Neural progenitor cell (in vitro differentiated cells): Measurements from ENCODE around the gene STX1B. TPM values are rescaled to one million over a fixed set of nuclear protein-coding genes. Genes with fewer than 3 reads are reported as not detected.
"Not testable (repeated sequence)": the region's sequence is repeated elsewhere in the genome, so short reads cannot be mapped to it uniquely, and the experiment has no call there.

ENCODE experiments used
- DNase-seq: peaks from one replicate; pipeline ENCODE4 v3.0.0-alpha.2; 2016; ENCODE audit warnings: low spot score
- H2AFZ ChIP-seq: fragments of 200-600 bp; sonication (generic); replicated peaks from 2 replicates; pipeline ENCODE4 v1.6.1; 2016; ENCODE audit warnings: antibody characterized with exemption
- H3F3A ChIP-seq: fragments of 200-600 bp; sonication (generic); 2 replicates; pipeline ENCODE4 v1.6.1; 2016; ENCODE audit warnings: antibody characterized with exemption, low read depth
- H3K27ac ChIP-seq: fragments of 200-600 bp; sonication (generic); 2 replicates; pipeline ENCODE4 v1.5.1; 2016; ENCODE audit warnings: mild to moderate bottlenecking
- H3K27me3 ChIP-seq: fragments of 200-600 bp; sonication (generic); 2 replicates; pipeline ENCODE4 v1.6.1; 2016; ENCODE audit warnings: mild to moderate bottlenecking, moderate library complexity
- H3K36me3 ChIP-seq: fragments of 200-600 bp; sonication (generic); 2 replicates; pipeline ENCODE4 v1.5.1; 2016
- H3K4me1 ChIP-seq: fragments of 200-600 bp; sonication (generic); 2 replicates; pipeline ENCODE4 v1.6.1; 2016; ENCODE audit warnings: mixed run types
- H3K4me2 ChIP-seq: fragments of 200-600 bp; sonication (generic); 2 replicates; pipeline ENCODE4 v1.6.1; 2016
- H3K4me3 ChIP-seq: fragments of 200-600 bp; sonication (generic); 2 replicates; pipeline ENCODE4 v1.5.1; 2016
- H3K79me2 ChIP-seq: fragments of 200-600 bp; sonication (generic); 2 replicates; pipeline ENCODE4 v1.6.1; 2016; ENCODE audit warnings: low read depth
- H3K9ac ChIP-seq: fragments of 200-600 bp; sonication (generic); 2 replicates; pipeline ENCODE4 v1.6.1; 2016
- H3K9me3 ChIP-seq: fragments of 200-600 bp; sonication (generic); 2 replicates; pipeline ENCODE4 v1.5.1; 2016; ENCODE audit warnings: low read depth
- H4K20me1 ChIP-seq: fragments of 200-600 bp; sonication (generic); 2 replicates; pipeline ENCODE4 v1.6.1; 2016; ENCODE audit warnings: low read depth
- H3K27ac Mint-ChIP-seq: 3 replicates; pipeline ENCODE4 v1.8.0; 2021; ENCODE audit warnings: mixed read lengths
- H3K27me3 Mint-ChIP-seq: 2 replicates; pipeline ENCODE4 v1.8.0; 2022; ENCODE audit warnings: low read depth, mild to moderate bottlenecking, inconsistent platforms, moderate library complexity, mixed read lengths; ENCODE audit not compliant: insufficient read depth
- H3K36me3 Mint-ChIP-seq: 3 replicates; pipeline ENCODE4 v1.8.0; 2021; ENCODE audit warnings: mixed read lengths
- H3K4me1 Mint-ChIP-seq: 3 replicates; pipeline ENCODE4 v1.8.0; 2021; ENCODE audit warnings: mixed read lengths
- H3K4me3 Mint-ChIP-seq: 3 replicates; pipeline ENCODE4 v1.8.0; 2021; ENCODE audit warnings: mild to moderate bottlenecking, moderate library complexity, mixed read lengths
- H3K9me3 Mint-ChIP-seq: 3 replicates; pipeline ENCODE4 v1.8.0; 2020; ENCODE audit warnings: mixed read lengths
- EZH2 ChIP-seq: fragments of 200-600 bp; sonication (generic); IDR thresholded peaks from 2 replicates; pipeline ENCODE4 v1.6.1; 2017; ENCODE audit warnings: antibody characterized with exemption, mild to moderate bottlenecking, moderate library complexity
- EZH2phosphoT487 ChIP-seq: fragments of 200-600 bp; sonication (generic); IDR thresholded peaks from 2 replicates; pipeline ENCODE4 v1.6.1; 2017; ENCODE audit warnings: antibody characterized with exemption
- total RNA-seq: library from RNA; depleted of rRNA; stranded (reverse); fragments of >200 nt; gene quantifications from 2 replicates; pipeline ENCODE4 v1.2.3, GENCODE V29; 2015; ENCODE audit warnings: low replicate concordance
- TF ChIP-seq, protein P1 (sequence below): fragments of 200-600 bp; sonication (generic); IDR thresholded peaks from 2 replicates; pipeline ENCODE4 v1.5.1; 2017; ENCODE audit warnings: antibody characterized with exemption, mild to moderate bottlenecking

The STX1B gene
- total RNA-seq, 1 donor from 2014 or later, result 7.3 TPM

DNA sequence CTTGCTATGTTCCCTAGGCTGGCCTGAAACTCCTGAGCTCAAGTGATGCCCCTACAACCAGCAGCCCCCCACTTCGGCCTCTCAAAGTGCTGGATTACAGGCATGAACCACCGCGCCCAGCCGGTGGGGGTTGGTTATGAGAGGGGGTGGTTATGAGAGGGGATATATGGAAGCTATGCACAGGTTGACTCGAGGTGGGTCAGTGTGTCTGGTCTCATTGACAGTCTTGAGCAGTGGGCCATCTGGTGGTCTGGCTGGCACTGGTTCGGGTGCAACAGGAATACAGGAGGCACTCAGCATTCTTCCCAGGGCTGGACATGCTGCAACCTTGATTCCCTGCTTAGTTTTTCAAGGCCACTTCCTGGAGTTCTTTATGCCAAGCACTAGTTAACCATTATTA lies 5.6 kb upstream of the STX1B start:
- DNase-seq, result no peak
- Mint-ChIP-seq H3K27ac (no peak overlapping the region), H3K9me3 (peaks cover 2% of the 10 kb centered on the region), H3K27me3 (peaks cover 20% of the 10 kb centered on the region), H3K4me3 (peak overlapping the region; percentile 33), H3K4me1 (peaks cover 5% of the 10 kb centered on the region), H3K36me3 (no peaks in the 10 kb centered on the region)
- H3K36me3 ChIP-seq, result no peaks in the 10 kb centered on the region
- H3K27me3 ChIP-seq, result peaks cover 32% of the 10 kb centered on the region
- H3K9me3 ChIP-seq, result no peaks in the 10 kb centered on the region
- H4K20me1 ChIP-seq, result no peaks in the 10 kb centered on the region
- no peaks in the 10 kb centered on the region for H3K79me2 ChIP-seq
- no peak overlapping the region for H2AFZ ChIP-seq
- H3K4me3 ChIP-seq, result no peak overlapping the region
- no peaks in the 10 kb centered on the region for H3K4me1 ChIP-seq
- H3K27ac ChIP-seq, result no peak overlapping the region
- H3K9ac ChIP-seq, result no peak overlapping the region
- no peak for TF ChIP-seq EZH2phosphoT487
- TF ChIP-seq, protein P1, sequence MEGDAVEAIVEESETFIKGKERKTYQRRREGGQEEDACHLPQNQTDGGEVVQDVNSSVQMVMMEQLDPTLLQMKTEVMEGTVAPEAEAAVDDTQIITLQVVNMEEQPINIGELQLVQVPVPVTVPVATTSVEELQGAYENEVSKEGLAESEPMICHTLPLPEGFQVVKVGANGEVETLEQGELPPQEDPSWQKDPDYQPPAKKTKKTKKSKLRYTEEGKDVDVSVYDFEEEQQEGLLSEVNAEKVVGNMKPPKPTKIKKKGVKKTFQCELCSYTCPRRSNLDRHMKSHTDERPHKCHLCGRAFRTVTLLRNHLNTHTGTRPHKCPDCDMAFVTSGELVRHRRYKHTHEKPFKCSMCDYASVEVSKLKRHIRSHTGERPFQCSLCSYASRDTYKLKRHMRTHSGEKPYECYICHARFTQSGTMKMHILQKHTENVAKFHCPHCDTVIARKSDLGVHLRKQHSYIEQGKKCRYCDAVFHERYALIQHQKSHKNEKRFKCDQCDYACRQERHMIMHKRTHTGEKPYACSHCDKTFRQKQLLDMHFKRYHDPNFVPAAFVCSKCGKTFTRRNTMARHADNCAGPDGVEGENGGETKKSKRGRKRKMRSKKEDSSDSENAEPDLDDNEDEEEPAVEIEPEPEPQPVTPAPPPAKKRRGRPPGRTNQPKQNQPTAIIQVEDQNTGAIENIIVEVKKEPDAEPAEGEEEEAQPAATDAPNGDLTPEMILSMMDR, result peak; percentile 10
- H3K4me2 ChIP-seq, result no peak overlapping the region
- H3F3A ChIP-seq, result no peaks in the 10 kb centered on the region

DNA sequence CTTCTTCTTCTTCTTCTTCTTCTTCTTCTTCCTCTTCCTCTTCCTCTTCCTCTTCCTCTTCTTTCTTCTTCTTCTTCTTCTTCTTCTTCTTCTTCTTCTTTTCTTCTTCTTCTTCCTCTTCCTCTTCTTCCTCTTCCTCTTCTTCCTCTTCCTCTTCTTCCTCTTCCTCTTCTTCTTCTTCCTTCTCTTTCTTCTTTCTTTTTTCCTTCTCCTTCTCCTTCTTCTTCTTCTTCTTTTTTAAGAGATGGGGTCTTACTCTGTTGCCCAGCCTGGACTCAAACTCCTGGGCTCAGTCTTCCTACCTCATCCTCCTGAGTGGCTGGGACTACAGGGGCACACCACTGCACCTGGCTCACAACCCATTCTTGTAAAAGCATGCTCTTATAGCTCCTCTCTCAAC lies 2.9 kb upstream of the STX1B start:
- not testable (repeated sequence) for H2AFZ ChIP-seq, H3K27ac ChIP-seq, H3K9me3 Mint-ChIP-seq, H3K27ac Mint-ChIP-seq, H3K4me3 ChIP-seq, H3K4me1 Mint-ChIP-seq, H3K36me3 Mint-ChIP-seq, H4K20me1 ChIP-seq, H3K4me1 ChIP-seq, H3K9ac ChIP-seq, DNase-seq, H3K9me3 ChIP-seq, H3K4me3 Mint-ChIP-seq, H3K4me2 ChIP-seq, H3K79me2 ChIP-seq, H3F3A ChIP-seq, H3K36me3 ChIP-seq
- H3K27me3 Mint-ChIP-seq, result peaks cover 23% of the 10 kb centered on the region
- peaks cover 34% of the 10 kb centered on the region for H3K27me3 ChIP-seq

DNA sequence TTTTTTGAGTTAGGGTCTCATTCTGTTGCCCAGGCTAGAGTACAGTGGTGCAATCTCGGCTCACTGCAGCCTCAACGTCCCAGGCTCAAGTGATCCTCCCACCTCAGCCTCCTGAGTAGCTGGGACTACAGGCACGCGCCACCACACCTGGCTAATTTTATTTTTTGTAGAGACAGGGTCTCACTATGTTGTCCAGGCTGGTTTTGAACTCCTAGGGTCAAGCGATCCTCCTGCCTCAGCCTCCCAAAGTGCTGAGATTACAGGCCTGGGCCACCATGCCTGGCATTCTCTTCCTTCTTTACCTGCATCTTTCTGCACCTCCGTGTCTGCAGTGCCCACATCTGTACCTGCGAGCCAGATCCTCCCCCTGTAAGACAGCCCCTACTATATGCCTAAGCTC lies 1.4 kb upstream of the STX1B start:
- not testable (repeated sequence) for H3F3A ChIP-seq, DNase-seq, H3K9ac ChIP-seq, H3K4me1 ChIP-seq, H2AFZ ChIP-seq, H3K27ac ChIP-seq, H3K4me2 ChIP-seq, H3K79me2 ChIP-seq, H3K36me3 Mint-ChIP-seq, H3K4me3 ChIP-seq, H4K20me1 ChIP-seq, H3K9me3 Mint-ChIP-seq, H3K36me3 ChIP-seq, H3K9me3 ChIP-seq
- Mint-ChIP-seq H3K4me3 (peak overlapping the region; percentile 86), H3K27me3 (peaks cover 21% of the 10 kb centered on the region), H3K27ac (peak overlapping the region; percentile 78), H3K4me1 (peaks cover 13% of the 10 kb centered on the region)
- peaks cover 34% of the 10 kb centered on the region for H3K27me3 ChIP-seq

DNA sequence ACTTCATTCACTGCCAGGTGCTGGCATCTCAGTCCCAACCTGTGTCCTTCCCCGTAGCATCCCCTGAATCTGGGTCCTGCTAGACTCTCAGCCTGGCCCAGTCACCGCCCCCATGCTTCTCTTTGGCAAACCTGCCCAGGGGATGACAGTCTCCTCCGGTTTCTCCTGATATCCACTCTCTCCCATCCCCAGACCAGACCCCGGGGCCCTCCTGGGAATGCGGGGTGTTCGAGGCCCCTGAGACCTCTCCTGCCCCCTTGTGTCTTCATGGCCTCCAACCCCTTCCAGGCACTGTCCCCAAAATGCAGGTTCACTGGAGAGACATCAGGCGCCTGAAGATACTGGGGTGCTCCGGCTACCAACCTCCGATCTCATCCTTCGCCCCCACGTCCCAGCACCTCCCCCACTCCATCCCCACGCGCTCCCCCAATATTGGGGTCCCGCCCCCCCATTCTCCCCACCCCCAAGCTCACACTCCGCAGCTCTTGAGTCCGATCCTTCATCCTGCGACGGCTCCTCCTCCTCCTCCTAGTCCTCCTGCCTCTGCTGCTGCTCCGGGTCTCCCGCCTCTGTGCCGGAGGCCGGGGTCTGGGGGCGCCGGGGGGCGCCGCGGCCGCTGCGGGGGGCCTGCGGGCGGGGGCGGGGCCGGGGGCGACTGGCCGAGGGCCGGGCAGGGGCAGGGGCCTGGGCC lies 399 bp downstream of the STX1B start:
- Histone ChIP-seq H4K20me1 (peaks cover 5% of the 10 kb centered on the region), H3K9me3 (no peaks in the 10 kb centered on the region), H3K4me3 (peak overlapping the region; percentile 62), H3K27ac (no peak overlapping the region), H3K79me2 (peaks cover 6% of the 10 kb centered on the region), H3K27me3 (peaks cover 34% of the 10 kb centered on the region), H2AFZ (no peak overlapping the region), H3K36me3 (no peaks in the 10 kb centered on the region), H3K9ac (no peak overlapping the region), H3K4me2 (peak overlapping the region; percentile 89), H3F3A (no peaks in the 10 kb centered on the region), H3K4me1 (peaks cover 6% of the 10 kb centered on the region)
- Mint-ChIP-seq H3K4me3 (peak overlapping the region; percentile 88), H3K27me3 (peaks cover 19% of the 10 kb centered on the region), H3K9me3 (no peaks in the 10 kb centered on the region), H3K4me1 (peaks cover 21% of the 10 kb centered on the region), H3K36me3 (no peaks in the 10 kb centered on the region), H3K27ac (no peak overlapping the region)
- TF ChIP-seq, protein P1, result peak; percentile 36
- no peak for TF ChIP-seq EZH2
- TF ChIP-seq EZH2phosphoT487, result no peak
- peak; percentile 38 for DNase-seq
